ENCODE results near the gene NLRC5.
A peak's percentile ranks its signal among the peaks of the same experiment; 100 is the strongest.

The NLRC5 gene

DNA sequence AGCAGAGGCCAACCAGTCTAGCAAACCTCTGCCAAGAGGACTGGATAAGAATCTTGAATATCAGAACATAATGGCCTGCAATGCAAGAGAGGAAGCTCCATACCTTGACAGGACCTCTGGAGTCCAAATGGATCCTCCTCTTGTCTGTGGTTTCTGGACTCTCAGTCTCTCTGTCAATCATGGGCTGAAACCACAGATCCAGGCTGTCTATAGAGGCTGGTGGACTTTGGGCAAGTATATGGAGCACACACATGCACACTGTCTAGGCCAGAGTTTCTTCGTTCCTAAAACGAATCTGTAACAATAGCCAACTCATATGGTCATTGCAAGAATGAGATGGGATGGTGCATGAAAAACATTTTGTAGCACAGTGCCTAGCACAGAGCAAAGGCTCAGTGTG, 37.7 kb downstream of the NLRC5 start:
- no peak for DNase-seq

DNA sequence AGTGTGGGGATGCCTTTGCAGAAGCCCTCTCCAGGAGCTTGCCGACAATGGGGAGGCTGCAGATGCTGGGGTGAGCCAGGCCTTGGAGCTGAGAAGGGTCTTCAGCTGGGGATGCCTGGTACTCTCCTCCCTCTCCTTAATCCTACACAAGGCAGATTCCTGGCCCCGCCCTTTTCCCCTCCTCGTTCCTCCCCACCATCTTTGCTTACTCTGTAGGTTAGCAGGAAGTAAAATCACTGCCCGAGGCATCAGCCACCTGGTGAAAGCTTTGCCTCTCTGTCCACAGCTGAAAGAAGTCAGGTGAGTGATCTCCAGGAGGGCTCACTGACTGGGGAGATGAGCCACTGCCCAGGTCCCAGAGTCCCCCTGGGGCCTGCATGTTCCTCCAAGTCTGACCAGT, 38.7 kb downstream of the NLRC5 start:
- DNase-seq, result no peak

DNA sequence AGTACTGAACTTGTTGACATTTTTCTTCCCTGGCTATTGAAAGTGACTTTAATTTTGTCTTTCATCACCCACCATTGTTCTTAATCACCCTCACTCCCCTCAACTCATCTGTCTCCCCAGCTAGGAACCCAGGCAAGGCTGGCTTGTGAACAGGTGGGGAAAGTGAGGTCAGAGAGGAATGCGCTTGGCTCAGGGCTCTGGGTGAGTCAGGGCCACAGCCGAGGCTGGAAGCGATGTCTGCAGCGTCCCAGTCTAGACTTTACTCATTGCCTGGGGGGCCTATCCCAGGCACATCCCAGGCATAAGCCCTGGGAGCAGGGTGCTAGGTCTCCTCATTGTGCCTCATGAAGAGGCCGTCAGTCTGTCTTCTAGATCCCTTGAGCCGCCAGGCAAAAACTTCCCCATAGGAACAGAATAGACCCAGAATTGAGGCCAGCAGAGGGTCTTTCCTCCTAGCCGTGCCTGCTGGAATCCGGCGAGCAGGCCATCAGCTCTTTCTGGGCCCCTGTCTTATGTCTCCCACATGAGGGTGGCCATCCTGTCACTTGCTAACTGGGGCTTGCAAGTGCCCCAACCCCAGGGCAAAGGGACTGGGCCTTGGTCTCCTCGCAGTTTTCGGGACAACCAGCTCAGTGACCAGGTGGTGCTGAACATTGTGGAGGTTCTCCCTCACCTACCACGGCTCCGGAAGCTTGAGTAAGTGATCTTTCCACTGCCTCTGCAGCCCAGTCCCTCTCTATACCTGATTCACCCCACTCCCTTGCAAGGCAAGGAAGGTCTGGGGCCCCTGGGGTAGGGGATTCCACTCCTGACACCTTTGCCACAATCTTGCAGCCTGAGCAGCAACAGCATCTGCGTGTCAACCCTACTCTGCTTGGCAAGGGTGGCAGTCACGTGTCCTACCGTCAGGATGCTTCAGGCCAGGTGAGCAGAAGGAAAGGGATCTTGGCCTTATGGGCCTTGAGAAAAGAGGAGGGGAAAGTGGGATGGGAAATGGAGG, 40.1 kb downstream of the NLRC5 start:
- DNase-seq, result peak in 1 of 5 experiments; percentile 62

DNA sequence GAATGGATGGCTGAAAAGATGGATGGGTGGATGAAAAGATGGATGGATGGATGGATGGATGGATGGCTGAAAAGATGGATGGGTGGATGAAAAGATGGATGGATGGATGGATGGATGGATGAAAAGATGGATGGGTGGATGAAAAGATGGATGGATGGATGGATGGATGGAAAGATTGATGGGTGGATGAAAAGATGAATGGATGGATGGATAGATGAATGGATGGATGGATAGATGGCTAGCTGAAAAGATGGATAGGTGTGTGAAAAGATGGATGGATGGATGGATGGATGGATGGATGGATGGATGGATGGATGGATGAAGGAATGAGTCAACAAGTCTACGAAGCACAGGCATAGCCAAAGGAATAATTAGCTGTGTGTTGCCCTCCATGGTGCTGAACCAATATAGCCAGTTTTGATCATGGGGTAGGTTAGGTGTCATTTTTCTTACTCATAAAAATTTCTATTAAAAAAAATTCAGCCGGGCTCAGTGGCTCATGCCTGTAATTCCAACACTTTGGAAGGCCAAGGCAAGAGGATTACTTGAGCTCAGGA, 41.1 kb downstream of the NLRC5 start:
- DNase-seq, result no peak

DNA sequence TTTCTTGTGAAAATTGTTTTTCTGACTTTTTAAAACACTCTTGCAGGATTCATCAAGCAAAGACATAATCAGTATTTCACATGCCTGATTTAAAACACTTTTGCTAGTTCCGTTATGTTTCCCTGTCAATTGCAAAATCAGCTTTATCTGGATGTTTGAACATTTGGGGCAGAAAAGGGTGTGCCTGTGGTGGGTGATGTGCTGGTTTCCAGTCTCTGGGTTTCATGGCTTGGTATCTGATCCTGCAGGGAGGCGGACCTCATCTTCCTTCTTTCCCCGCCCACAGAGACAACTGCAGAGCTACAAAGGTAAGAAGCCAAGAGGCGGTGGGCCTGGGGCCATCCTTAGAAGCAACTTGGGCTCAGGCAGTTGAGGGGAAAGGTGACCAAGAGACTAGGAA, 41.8 kb downstream of the NLRC5 start:
- no peak for DNase-seq

DNA sequence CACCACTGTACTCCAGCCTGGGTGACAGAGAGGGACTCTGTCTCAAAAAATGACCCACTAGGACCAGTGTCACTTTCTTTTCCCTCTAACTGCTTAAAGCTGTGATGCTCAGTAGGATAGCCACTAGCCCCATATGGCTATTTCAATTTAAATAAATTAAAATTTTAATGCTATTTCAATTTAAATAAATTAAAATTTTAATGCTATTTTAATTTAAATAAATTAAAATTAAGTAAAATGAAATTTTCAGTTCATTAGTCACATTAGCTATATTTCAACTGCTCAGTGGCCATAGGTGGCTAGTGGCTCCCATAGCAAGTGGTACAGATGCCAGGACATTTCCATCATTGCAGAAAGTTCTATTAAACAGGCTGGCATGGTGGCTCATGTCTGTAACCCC, 43.0 kb downstream of the NLRC5 start:
- DNase-seq, result no peak

DNA sequence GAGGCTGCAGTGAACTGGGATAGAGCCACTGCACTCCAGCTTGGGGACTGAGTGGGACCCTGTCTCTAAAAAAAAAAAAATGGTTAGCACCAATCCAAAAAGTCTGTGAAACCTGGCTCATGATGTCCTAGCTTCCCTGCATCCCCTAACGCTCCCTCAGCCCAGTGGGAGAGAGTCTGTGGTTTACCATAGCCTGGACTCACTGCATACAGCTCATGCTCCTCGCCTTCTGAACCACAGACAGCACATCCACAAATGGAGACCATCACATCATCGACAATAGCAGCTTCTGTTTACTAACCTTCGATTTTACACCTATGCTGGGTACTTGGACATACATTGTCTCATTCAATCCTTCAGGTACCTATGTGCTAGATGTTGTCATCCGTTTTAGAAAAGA, 43.6 kb downstream of the NLRC5 start:
- DNase-seq, result no peak

DNA sequence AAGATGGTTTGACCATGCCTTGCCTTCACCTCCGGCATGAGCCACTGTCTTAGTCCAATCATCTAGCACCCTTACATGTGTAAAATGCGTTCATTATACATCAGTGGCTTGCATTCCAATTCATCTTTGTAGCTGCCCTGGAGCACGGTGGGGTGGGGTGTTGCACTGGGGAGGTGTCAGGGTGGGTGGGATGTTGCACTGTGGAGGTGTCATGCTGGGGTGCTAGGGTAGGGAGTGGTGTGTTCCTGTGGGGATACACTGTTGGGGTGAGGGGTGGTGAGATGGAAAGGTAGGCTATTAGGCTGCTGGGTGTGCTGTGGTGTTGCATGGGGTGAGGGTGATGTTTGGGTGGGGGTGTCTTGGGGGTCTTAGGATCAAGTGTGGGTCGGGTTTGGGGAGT, 47.0 kb downstream of the NLRC5 start:
- no peak for DNase-seq

DNA sequence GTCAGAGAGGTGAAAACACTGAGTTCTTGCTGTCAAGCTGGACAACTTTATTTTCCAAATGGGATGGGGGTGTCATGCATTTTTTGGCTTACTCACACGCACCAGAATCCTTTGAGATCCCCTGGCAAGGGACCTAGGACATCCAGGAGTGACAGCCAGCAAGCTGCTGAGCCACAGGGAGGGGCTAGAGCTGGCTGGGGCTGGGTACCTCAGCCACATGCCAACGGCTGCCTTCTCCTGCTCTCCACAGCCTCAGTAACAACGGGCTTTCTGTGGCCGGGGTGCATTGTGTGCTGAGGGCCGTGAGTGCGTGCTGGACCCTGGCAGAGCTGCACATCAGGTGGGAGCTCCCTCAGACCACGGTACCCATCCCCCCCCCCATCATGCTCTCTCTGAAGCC, 47.6 kb downstream of the NLRC5 start:
- peak in 1 of 5 experiments; percentile 22 for DNase-seq

DNA sequence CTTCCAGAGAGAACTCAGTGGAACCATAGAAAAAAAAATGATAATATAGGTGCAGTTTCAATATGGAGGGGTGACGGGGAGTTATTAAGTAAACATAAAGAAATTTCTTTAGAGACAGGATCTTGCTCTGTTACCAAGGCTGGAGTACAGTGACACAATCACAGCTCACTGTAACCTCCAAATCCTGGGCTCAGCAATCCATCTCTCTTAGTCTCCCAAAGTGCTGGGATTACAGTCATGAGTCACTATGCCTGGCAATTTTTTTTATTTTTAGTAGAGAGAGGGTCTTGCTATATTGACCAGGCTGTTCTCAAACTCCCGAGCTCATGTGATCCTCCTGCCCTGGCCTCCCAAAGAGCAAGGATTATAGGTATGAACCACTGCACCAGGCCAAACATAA, 48.8 kb downstream of the NLRC5 start:
- DNase-seq, result no peak

DNA sequence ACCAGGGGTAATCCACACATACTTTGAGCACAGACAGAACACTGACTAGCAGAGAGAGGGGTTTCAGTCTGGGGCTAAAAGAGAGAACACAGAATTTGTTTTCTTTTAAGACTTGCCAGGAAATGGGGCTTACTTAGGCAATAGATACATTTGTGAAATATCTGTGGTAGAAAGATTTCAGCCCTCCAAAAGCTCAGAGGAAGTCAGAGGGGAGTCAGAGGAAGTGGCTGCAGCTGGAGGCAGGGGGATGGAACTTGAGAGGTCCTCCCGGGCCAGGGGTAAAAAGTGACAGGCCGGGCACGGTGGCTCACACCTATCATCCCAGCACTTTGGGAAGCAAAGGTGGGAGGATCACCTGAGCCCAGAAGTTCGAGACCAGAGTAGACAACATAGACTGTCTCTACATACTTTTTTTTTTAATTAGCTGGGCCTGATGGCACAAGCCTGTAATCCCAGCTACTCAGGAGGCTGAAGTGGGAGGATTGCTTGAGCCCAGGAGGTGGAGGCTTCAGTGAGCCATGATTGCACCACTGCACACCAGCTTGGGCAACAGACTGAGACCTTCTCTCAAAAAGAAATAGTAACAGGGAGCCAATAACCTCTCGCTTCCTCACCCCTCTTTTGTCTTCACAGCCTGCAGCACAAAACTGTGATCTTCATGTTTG, 49.9 kb downstream of the NLRC5 start:
- DNase-seq, result peak in 2 of 5 experiments; percentile 47 to 81

DNA sequence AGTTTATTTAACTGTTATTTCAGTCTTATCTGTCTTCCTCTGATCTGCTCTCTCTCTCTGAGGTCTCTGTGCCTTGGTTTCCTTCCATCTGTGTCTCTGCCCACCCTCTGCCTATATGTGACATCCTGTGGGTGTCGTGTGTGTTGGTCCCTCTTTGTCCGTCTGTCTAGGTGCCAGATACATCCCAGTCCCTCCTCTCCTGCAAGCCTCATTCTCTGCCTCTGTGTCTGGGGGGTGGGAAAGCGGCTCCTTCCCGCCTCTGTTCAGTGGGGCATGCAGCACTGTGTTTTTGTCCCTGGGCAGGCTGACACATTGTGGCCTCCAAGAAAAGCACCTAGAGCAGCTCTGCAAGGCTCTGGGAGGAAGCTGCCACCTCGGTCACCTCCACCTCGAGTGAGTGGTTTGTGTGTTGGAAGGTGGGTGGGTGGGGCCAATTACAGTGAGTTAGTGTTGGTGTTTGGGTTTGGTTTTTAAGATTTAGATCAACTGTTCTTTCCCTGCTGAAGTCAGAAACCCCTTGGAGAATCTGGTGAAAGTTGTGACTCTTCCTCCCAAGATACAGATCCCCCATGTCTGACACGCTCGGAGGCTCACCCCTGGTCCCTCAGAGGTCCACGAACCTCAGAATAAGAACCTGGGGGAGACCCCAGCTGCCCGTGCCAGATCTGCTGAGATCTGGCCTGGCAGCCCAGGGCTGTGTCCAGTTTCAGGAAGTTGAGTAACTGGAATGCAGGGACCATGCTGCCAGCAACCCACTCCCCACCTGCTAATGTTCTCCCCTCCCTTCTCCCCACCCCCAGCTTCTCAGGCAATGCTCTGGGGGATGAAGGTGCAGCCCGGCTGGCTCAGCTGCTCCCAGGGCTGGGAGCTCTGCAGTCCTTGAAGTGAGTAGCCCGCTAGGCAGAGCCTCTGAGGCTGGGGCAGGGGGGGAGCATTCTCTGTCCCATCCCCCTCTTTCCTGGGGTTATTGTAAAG, 52.1 kb downstream of the NLRC5 start:
- DNase-seq, result peak; percentile 43 to 95 (median 81)

DNA sequence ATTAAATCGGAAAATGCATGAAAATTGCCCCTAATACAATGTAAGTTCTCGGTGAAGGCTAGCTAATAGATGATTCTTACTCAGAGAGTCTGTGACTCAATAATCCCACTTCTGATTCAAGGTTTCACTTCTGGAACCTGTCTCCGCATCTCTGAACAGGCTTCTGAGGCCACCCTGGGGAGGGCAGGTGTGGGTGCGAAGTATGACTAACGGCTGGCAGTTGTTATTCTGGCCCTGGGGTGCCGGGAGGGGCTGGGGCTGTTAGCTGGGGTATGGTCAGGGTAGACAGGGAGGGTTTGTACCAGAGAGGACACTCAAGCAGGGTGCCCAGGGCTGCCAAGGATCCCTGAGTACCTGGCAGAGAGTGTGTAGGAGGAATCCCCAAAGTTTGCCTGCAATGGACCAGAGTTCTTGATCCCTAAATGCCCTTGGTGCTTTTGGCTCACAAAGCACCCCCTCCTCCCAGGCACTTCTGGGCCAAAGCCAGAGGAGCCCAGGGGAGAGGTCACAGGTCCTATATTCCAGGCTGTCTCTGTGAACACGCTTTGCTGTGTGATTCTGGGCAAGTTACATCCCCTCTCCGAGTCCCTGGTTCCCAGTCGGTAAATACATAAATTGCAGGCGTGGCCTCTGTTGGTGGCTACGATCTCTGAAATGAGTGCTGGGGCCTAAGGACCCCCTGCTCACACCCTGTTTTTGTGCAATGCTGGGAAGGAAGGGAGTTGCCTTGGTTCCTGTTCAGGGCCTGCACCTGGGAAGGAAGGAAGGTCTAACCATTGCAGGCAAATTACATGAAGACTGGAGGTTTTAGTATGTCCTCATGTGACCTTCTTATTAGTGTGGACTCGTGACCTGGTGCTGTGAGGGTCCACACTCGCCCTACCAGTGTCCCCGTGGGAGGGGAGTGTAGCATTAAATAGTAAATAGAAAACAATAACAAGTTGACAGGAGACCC, 53.1 kb downstream of the NLRC5 start:
- peak in 3 of 5 experiments; percentile 63 to 89 (median 76) for DNase-seq

DNA sequence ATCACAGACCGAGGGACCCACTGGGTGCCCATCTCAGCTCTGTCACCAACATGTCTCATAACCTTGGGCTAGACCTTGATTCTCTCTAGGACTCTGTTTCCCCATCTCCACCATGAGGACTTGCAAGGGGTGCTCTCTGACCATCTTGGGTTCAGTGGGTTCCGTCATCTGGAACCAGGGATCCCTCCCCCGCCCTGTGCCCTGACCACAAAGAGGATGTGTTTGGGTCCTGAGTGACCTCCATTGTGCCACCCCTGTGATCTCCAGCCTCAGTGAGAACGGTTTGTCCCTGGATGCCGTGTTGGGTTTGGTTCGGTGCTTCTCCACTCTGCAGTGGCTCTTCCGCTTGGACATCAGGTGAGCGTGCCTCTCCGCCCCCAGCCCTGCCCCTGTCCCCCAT, 53.9 kb downstream of the NLRC5 start:
- no peak for DNase-seq

DNA sequence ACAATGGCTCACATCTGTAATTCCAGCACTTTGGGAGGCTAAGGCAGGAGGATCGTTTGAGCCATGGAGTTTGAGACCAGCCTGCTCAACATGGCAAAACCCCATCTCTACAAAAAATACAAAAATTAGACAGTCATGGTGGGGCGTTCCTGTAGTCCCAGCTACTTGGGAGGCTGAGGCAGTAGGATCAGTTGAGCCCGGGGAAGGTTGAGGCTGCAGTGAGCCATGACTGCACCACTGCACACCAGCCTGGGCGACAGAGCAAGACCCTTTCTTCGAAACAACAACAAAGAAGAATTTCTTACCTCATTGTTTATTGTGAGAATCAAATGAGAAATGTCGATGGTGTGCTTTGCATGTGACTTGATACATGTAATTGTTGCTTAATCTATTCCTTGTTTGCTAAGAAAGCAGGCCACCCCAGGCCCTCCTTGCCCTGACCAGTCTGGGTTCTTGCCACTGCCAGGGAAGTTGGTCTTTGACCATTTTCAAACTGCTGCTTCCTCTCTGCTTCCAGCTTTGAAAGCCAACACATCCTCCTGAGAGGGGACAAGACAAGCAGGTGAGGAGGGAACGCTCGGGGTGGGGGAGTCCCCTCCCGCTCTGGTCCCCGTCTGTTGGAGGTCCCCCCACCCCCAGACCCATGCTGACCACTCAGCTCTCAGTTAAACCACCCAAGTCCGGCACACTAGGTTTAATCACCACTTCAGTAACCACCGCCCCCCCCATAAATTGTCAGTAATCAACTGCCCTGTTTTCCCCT, 55.8 kb downstream of the NLRC5 start:
- no peak for DNase-seq

DNA sequence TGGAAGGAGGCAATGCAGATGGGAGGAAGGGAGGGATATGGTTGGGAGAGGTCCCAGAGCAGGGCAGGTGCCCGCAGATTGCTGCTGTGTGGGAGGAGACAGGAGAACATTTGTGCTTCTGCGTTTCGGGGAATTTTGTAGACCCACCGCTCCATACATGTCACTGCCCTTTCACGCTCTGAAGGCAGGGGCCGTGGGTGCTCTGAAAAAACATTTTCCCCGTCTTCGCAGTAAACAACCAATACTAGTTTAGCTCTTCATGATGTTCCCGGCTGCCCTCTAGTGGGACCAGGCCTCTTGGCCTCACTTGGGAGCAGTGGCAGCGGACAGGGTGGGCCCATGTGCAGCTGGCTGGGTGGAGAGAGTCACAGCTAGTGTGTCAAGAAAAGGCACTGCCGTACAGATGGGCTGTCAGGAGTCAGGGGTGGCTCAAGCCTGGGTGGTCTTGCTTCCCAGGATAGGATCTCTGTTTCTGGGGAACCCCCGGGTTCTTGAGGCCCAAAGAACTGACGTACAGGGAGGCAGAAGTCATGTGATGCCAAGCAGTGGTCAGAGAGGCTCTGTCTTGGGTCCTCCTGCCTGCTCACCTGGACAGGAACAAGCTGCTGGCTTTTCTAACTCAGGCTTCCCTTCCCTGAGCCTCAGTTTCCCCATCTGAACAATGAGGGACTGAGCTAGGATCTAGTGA, 56.5 kb downstream of the NLRC5 start:
- DNase-seq, result peak in 2 of 5 experiments; percentile 17 to 33

DNA sequence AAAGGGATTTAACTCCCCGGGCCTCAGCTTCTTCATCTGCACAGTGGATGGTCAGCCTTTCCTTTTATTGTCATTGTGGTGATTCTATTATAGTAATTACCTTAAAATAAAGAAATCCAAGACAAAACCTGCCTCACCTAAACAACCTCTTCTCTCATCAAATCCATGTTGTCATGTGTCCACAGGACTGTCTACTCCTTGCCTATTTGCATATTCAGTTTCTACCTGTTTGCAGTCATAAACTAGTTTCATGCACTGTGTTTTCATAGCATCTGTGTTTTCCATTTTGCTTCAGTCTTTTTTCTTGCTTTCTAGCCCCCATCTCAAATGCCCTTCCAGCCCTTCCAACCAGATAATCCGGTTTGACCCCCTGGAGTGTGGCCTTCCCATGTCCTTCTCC, 58.7 kb downstream of the NLRC5 start:
- DNase-seq, result no peak

DNA sequence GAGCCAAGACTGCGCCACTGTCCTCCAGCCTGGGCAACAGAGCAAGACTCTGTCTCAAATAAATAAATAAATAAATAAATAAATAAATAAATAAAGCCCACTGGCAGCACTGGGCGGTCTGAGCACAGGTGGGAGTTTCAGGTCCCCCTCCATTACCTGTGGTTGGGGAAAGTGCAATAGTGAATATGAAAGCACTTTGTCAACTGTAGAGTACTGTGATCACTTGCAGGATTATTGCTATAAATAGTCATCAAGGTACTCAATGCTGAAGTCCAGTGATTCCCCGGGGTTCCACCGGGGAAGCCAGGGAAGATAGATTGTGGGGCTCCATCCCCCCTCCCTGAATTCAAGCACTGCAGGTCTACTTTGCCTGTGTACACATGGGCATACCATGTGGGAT, 60.3 kb downstream of the NLRC5 start:
- no peak for DNase-seq

DNA sequence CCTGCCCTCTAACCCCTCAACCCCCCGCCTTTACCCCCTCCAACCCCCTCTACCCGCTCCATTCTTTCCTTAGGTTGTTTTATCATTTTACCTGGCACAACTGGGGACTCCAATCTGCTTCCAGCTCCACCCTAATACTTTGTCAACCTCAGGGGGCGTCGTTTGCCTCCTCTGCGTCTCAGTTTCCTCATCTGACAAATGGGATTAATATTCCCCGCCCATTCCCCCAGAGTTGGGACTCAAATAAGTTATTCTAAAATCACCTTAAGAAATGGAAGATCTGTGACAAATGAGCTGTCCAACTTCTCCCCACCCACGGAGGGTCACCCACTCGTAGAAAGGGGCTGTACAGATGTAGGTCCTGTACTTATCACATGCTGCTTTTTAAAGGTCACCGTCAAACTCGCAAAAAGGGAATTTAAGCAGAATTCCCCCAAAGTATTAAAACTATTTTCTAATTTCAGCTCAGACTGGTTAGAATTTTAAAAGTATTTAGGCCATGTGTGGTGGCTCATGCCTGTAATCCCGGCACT, 62.4 kb downstream of the NLRC5 start:
- no peak for DNase-seq

DNA sequence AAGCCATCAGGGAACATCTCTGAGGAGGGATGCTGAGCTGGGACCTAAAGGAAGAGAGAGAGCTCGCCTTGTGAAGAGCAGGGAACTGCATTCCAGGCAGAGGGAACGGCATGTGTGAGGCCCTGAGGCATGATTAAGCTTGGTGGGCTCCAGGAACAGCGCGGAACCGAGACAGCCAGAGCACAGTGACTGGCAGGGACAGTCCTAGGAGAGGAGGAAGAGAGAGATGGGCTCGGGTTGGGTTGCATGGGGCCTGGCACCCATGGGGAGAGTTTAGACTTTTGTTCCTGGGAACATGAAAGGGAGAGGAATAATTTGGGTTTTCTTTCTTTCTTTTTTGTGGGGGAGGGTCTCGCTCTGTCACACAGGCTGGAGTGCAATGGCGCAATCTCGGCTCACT, 63.8 kb downstream of the NLRC5 start:
- no peak for DNase-seq
